GM18867 (cell line): ENCODE measurements around the gene TSPAN7.

Experiments used
- ATAC-seq: cut with Tn5 transposase; IDR thresholded peaks from one replicate; pipeline ENCODE4 v1.9.1; 2021; ENCODE audit warnings: mild to moderate bottlenecking, moderate library complexity; ENCODE audit not compliant: unreplicated experiment

TSPAN7 gene

DNA sequence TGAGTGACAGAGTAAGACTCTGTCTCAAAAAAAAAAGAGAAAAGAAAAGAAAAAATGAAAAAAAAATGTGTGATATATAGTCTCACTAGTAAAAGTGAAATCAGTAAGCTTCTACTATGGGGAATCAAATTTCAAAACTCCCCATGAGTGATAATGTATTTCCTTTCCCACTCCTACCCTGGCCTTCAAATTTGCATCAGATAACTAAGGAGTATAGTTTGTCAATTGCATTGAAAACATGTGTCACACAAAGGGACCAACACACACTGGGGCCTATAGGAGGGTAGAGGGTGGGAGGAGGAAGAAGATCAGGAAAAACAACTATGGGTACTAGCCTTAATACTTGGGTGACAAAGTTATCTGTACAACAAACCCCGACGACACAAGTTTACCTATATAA, 118.4 kb downstream of the TSPAN7 start:
- no peak for ATAC-seq

DNA sequence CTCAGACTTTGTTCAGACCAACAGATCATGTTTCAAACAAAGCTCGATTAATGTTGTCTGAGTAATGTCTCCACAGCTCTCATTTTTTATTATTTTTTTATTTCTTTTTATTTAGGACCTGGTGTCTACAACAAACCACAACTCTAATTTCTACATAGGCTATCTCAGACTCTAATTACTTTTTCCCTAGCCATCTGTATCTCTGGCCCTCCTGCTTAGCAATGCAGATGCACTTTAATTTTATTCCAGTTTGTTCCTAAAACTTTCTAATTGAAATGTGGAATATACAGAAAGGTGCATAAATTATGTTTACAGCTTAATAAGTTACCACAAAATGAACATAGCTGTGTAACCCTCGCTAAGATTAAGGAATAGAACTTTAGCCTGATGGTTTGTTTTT, 120.8 kb downstream of the TSPAN7 start:
- ATAC-seq = no peak

DNA sequence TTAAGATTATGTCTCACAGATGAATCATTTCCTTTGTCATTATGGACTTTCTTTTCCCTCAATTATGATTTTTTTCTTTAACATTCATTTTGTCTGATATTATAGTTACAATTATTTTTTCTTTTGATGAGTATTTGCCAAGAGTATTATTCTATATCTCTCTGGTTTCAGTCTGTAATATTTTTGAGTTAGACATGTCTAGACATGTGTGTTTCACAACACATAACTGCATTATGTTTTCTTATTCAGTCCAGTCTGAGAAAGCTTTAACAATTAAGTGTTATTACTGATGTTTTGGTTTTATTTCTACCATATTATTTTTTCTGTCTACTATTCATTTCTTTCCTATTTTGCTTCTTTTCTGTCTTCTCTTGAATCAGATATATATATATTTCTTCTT, 131.6 kb downstream of the TSPAN7 start:
- ATAC-seq = no peak

DNA sequence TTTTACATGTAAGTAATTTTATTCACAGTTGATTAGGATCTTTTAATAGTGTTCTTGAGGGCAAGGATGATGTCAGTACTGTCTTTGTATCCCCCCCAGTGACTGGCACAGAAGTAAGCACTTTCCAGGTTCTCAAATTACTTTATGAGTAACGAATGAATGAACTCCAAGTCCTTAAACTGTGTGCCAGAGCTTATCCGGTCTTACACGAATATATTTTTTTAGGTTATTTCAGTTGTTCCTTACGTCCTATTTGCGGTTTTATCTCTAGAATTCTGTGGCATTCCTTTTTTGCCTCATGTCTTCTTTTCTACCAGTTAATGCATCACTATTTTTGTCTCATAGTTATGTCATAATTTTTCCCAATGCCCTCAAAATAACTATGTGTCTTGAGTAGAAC, 133.1 kb downstream of the TSPAN7 start:
- no peak for ATAC-seq

DNA sequence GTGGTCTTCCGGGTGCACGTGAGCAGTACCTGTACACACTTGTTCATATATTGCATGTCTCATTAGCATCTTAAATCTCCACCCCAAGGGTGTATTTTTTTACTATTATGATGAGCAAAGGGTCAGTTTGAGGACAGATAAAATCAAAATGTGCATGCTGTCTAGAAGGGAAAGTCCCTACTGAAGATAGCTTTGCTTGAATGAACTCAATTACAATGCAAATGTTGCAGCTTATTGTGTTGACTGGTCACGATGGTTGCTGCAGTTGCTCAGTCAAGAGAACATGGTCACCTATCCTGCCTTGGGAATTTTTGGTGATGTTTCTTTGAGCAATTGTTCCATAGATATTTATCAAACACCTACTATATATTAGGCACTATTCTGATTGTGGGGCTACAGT, 136.1 kb downstream of the TSPAN7 start:
- no peak for ATAC-seq

DNA sequence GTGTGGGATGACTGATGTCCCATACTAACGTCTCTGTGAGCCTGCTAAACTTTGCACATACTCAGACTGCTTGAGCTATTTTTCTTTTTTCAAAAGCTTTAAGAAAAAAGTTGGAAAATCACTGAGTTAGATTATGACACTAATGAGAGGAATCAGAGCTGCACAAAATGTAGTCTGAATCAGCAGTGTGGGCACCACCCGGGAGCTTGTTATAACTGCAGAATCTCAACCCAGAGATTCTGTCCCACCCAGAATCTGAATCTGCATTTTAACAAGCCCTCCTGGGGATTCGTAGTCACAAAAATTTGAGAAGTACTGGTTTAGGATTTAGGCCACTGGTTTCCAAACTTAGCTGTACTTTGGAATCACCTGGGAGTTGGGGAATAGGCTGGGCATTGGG, 137.8 kb downstream of the TSPAN7 start:
- ATAC-seq = no peak

DNA sequence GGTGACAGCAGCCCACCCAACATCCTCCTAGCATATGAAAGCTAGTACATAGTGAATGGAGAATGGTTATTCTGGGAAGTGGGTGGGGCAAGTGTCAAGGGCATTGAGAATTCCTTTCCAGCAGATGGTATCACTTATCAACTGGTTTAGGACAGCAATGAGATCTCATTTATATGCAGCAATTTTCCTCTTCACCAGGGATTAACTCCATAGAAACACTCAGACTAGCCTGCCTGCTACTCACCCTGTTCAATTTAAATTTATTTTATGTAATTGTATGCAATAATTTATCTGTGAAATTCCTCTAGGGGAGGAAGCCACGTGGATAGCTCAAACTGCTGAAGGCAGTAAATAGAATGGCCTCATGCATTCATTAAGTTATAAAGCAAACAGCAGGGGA, 138.4 kb downstream of the TSPAN7 start:
- ATAC-seq = no peak

DNA sequence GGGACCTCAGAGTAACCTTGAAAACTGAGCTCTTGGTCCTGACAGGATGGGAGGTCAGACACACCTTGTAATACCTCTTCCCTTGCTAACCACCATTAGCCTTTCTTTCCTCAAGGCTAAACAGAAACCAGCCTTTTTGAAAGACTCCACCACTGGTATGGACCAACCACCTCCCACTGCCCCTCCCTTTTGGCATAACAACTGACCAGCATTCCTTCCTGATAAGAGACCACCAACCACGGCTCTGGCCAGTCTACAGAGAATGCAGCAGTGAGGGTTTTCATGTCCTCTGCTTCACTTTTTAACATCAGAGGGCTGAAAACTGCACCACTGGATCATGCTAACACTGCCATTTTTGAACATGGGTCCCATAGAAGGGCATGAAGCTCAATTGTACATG, 139.7 kb downstream of the TSPAN7 start:
- no peak for ATAC-seq

DNA sequence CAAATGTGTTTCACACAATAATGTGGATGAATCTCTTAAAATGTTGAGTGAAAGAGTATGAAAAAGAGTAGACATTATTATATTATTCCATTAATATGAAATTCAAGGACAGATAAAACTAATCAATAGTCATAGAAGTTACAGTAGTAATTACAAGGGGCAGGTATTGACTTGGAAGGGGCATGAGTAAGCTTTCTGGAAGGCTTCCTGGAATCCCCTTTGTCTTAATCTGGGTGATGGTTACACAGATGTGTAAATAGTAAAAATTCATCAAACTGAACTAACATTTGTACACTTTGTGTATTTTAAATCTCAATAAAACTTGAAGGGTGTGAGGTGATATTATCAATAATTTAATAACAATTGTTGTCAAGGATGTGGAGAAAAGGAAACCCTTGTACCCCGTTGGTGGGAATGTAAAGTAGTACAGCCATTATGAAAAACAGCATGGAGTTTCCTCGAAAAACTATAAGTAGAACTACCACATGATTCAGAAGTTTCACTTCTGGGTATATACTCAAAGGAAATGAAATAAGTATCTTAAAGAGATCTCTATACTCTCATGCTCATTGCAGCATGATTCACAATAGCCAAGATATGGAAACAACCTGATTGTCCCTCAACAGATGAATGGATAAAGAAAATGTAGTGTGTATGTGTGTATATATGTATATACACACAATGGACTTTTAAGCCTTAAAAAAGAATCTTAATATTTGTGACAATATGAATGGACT, 143.0 kb downstream of the TSPAN7 start:
- no peak for ATAC-seq

DNA sequence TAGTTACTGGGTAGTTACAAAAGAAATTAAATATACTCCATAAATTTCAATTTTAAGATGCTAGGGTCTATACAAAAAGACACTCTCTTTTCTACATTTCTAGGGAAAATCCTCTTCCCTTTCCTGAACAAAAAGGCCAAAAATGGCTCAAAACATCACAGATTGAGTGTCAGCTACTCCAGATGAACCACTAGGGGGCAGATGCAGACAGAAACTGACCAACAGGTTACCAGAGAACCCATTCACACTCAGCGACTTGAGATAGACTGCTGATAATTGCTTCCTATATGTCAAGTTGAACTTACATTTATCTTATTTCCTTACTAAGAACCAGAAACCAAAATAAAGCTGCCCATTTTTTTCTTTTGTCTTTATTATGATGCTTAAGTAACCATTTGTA, 156.5 kb downstream of the TSPAN7 start:
- ATAC-seq = no peak

DNA sequence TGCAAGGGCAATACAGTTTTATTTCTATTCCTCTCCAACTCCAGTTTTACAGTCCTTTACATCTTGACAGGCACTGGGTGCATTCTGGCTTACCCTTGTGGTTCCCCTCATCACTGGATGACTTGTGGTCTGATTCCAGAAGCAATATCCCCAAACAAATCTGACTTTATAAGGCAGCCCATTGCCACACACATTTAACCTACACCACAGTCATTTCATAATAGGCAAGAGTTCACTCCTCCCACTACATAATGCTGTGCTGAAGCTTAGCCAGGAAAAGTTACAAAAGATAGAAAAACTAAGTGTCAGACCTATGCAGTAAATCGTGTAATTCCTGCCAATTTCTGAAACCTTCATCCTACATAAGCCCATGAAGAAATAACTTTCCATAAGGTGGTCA, 157.0 kb downstream of the TSPAN7 start:
- no peak for ATAC-seq

DNA sequence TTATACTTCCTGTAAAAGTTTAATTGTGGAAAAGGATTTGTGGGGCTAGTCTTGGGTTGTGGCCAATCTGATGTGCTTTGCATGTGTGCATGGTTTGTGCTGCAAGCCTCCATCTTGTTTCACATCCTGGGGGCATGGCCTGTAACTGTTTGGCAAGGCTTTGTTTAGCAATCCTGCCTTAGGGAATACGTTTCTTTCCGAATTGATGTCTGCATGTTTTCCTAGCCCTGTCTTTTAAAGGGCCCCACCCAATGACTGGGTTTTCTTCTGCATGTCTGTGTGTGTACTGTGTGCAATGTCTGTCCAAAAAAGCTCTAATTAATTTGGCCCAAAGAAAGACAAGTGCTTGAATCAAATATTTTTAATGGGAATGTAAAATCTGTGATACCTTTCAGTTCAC, 165.3 kb downstream of the TSPAN7 start:
- no peak for ATAC-seq

DNA sequence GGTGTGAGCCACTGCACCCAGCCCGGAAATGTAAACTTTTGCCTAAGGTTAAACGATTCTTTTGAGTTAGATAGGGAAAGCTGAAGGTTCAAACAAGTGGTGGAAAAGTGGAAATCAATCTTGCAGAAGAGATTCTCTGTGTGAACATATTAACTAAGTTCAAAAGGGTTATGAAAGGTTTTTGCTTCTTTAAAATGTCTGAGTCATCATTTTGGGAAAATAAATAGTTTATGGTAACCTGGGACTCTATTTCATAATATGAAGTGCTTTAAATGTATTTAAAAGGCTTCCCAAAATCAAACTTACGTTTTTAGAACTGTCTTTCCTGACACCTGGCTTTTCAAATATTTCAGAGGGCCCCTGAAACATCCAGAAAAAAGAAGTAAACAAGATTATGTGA, 166.3 kb downstream of the TSPAN7 start:
- no peak for ATAC-seq

DNA sequence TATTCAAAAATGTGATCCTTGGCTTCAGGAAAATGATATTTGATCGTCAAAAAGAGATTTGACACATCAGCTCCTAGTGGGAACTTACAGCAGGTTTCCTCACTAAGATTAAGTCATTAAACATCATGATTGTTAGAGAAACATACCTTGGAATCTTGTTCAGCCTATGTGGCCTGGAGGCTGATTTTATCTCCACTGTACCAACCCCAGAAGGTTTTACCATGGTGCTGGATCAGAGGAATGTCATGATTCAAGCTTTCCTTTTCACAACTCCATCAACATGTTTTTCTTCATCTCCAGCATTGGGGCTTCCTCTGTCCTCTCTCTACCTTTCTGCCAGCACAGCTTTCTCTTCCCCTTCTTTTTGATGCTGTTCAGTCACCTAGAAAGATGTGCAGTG, 171.5 kb downstream of the TSPAN7 start:
- ATAC-seq = no peak
